Esophagus muscularis mucosa (tissue), 4 donors: ENCODE measurements around the gene MMP14. TPM values are rescaled to one million over a fixed set of nuclear protein-coding genes. Genes with fewer than 3 reads are reported as not detected.
"Not testable (repeated sequence)": the region's sequence is repeated elsewhere in the genome, so short reads cannot be mapped to it uniquely, and the experiment has no call there.

ENCODE experiments used
- DNase-seq: peaks from one replicate; pipeline ENCODE4 v3.0.0-alpha.2; 2017; ENCODE audit errors: extremely low spot score
- H3K27ac ChIP-seq, 4 donors: fragments of 200-600 bp; sonication (generic); replicated peaks in 1 of 4; 1 replicate in 3 of 4; 2 replicates in 1 of 4; pipeline ENCODE4 v1.5.1; 2016 to 2019; ENCODE audit warnings: mild to moderate bottlenecking in 1 of 4
- H3K27me3 ChIP-seq, 4 donors: fragments of 200-600 bp; sonication (generic); one replicate each; pipeline versions ENCODE4 v1.5.1 to v1.6.0; 2016 to 2019
- H3K36me3 ChIP-seq, 4 donors: fragments of 200-600 bp; sonication (generic); one replicate each; pipeline ENCODE4 v1.5.1; 2016 to 2019
- H3K4me1 ChIP-seq, 4 donors: fragments of 200-600 bp; sonication (generic); one replicate each; pipeline ENCODE4 v1.5.1; 2016 to 2019
- H3K4me3 ChIP-seq, 4 donors: fragments of 200-600 bp; sonication (generic); 1 replicate in 2 of 4; 2 replicates in 2 of 4; pipeline ENCODE4 v1.5.1; 2016 to 2019; ENCODE audit warnings: mild to moderate bottlenecking in 4 of 4, moderate library complexity in 1 of 4
- H3K9me3 ChIP-seq, 4 donors: fragments of 200-600 bp; sonication (generic); 1 replicate in 3 of 4; 2 replicates in 1 of 4; pipeline ENCODE4 v1.5.1; 2016 to 2019
- CTCF ChIP-seq, 3 experiments: fragments of 200-600 bp in 2 of 3; fragments of 450-650 bp in 1 of 3; sonication (generic) in 2 of 3; IDR thresholded peaks; one replicate each; pipeline ENCODE4 v1.5.1; 2017 to 2019; ENCODE audit warnings: antibody characterized with exemption in 3 of 3, mild to moderate bottlenecking in 2 of 3, moderate library complexity in 1 of 3
- EP300 ChIP-seq: sonication (generic); formaldehyde crosslinking; IDR thresholded peaks from one replicate; pipeline ENCODE4 v1.6.1; 2017; ENCODE audit warnings: antibody characterized with exemption
- POLR2A ChIP-seq: fragments of 450-650 bp; IDR thresholded peaks from one replicate; pipeline ENCODE4 v1.6.1; 2017; ENCODE audit warnings: antibody characterized with exemption, moderate library complexity, mild to moderate bottlenecking, low read depth
- POLR2AphosphoS5 ChIP-seq, 2 donors: sonication (generic); formaldehyde crosslinking; IDR thresholded peaks; one replicate each; pipeline ENCODE4 v1.6.1; 2017; ENCODE audit warnings: antibody characterized with exemption in 2 of 2
- WGBS: methylation state at CpG from one replicate; pipeline ENCODE4 v1.1.5; 2018; 5-methylcytosine and 5-hydroxymethylcytosine counted together
- intact Hi-C: fragments of 100-400 bp; cut with DNase I; formaldehyde crosslinking; loops from one replicate; pipeline ENCODE4 v1.15.1; 2023
- total RNA-seq, 4 donors: library from RNA; depleted of rRNA; stranded (reverse); fragments of >200 nt; gene quantifications; one replicate each; pipeline versions ENCODE4 v1.1.0 to v1.2.1, GENCODE V29; 2016

The MMP14 gene
- total RNA-seq, 4 donors from 2014 or later: 83.9 to 149 (median 123) TPM

- Histone ChIP-seq H3K27ac (no peak overlapping the region), H3K27me3 (peaks cover 0 to 2% (median 0%) of the 10 kb centered on the region in 4 donors), H3K4me3 (no peak overlapping the region), H3K36me3 (no peaks in the 10 kb centered on the region), H3K9me3 (no peaks in the 10 kb centered on the region), H3K4me1 (no peaks in the 10 kb centered on the region)
- WGBS: 44% methylated on average over 2 of the region's 2 CpGs
- no peak for DNase-seq
- TF ChIP-seq EP300 (no peak), CTCF (IDR thresholded peaks at IDR 0.05) (no peak), POLR2A (no peak), POLR2AphosphoS5 (IDR thresholded peaks at IDR 0.05) (no peak)
- intact Hi-C loops: no loop called here
These were observed 37.9 kb upstream of the MMP14 start for GRCh38 chr14:22798528-22798927.

DNA sequence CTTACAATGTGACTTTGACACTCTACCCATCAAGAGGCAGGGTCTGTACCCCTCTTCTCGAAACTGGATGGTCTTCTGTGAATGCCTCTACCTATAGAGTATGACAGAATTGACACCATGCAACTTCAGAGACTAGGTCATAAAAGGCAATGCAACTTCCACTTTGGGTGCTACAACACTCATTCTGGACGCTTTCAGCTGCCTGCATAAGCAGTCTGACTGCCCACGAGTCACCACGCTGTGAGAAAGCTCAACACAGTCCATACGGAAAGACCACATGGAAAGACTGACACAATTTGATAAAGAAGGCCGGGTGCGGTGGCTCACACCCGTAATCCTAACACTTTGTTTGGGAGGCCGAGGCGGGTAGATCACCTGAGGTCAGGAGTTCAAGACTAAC lies 36.0 kb upstream of the MMP14 start:
- Histone ChIP-seq H3K9me3 (no peaks in the 10 kb centered on the region), H3K27ac (no peak overlapping the region), H3K4me3 (no peak overlapping the region), H3K4me1 (no peaks in the 10 kb centered on the region), H3K36me3 (no peaks in the 10 kb centered on the region), H3K27me3 (peaks cover 0 to 2% (median 0%) of the 10 kb centered on the region in 4 donors)
- 90% methylated on average over 10 of the region's 10 CpGs for WGBS
- TF ChIP-seq CTCF (IDR thresholded peaks at IDR 0.05) (no peak), POLR2AphosphoS5 (IDR thresholded peaks at IDR 0.05) (no peak), EP300 (no peak), POLR2A (no peak)
- intact Hi-C loops: no loop called here
- no peak for DNase-seq

- WGBS: 88% methylated on average over 8 of the region's 8 CpGs
- intact Hi-C loops: no loop called here
- no peak for DNase-seq
These were observed 34.7 kb upstream of the MMP14 start for GRCh38 chr14:22801716-22802115.

GRCh38 chr14:22802860-22803686 lies 33.3 kb upstream of the MMP14 start:
- H3K4me1 ChIP-seq: no peaks in the 10 kb centered on the region
- intact Hi-C loops: no loop called here
- no peaks in the 10 kb centered on the region for H3K36me3 ChIP-seq
- DNase-seq: no peak
- TF ChIP-seq CTCF (IDR thresholded peaks at IDR 0.05): no peak
- TF ChIP-seq EP300: no peak
- TF ChIP-seq POLR2A: no peak
- TF ChIP-seq POLR2AphosphoS5 (IDR thresholded peaks at IDR 0.05): no peak
- H3K9me3 ChIP-seq: no peaks in the 10 kb centered on the region
- H3K27ac ChIP-seq: no peak overlapping the region
- H3K4me3 ChIP-seq: no peak overlapping the region
- WGBS: 76% methylated on average over 12 of the region's 12 CpGs
- H3K27me3 ChIP-seq: peaks cover 0 to 2% (median 0%) of the 10 kb centered on the region in 4 donors

More at GRCh38 chr14:22801716-22802115, 34.7 kb upstream of the MMP14 start:
- Histone ChIP-seq H3K27me3 (peaks cover 0 to 2% (median 0%) of the 10 kb centered on the region in 4 donors), H3K36me3 (no peaks in the 10 kb centered on the region), H3K4me1 (no peaks in the 10 kb centered on the region), H3K27ac (no peak overlapping the region), H3K4me3 (no peak overlapping the region), H3K9me3 (no peaks in the 10 kb centered on the region)
- TF ChIP-seq POLR2AphosphoS5 (IDR thresholded peaks at IDR 0.05) (no peak), EP300 (no peak), POLR2A (no peak), CTCF (IDR thresholded peaks at IDR 0.05) (no peak)

DNA sequence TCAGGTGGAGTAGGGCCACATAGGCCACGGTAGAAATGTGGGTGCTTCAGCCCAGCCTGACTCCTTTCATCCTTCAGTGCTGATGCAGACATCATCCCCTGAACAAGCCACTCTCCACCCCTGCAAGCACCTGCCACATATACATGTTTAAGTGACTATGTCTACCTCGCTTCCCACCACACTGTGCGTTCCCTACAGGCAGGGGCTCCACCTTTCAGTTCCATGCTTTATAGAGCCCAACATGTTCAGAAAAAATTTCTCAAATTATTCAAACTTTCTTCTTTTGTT lies 32.8 kb upstream of the MMP14 start:
- intact Hi-C loops: no loop called here
- H3K9me3 ChIP-seq: no peaks in the 10 kb centered on the region
- TF ChIP-seq POLR2AphosphoS5 (IDR thresholded peaks at IDR 0.05): no peak
- TF ChIP-seq POLR2A: no peak
- no peak for TF ChIP-seq CTCF (IDR thresholded peaks at IDR 0.05)
- no peak for TF ChIP-seq EP300

GRCh38 chr14:22805235-22805634 lies 31.1 kb upstream of the MMP14 start:
- H3K9me3 ChIP-seq, H3K4me1 ChIP-seq, H3K36me3 ChIP-seq, H3K27ac ChIP-seq, H3K27me3 ChIP-seq, DNase-seq, intact Hi-C loops, H3K4me3 ChIP-seq: not testable (repeated sequence)
- WGBS: 86% methylated on average over 4 of the region's 4 CpGs

More for the DNA sequence above, 32.8 kb upstream of the MMP14 start:
- Histone ChIP-seq H3K4me1 (no peaks in the 10 kb centered on the region), H3K27ac (no peak overlapping the region), H3K36me3 (no peaks in the 10 kb centered on the region), H3K27me3 (peaks cover 0 to 2% (median 0%) of the 10 kb centered on the region in 4 donors), H3K4me3 (no peak overlapping the region)
- DNase-seq: no peak
- 85% methylated on average over 3 of the region's 3 CpGs for WGBS
